SK-N-SH treated with all-trans-retinoic acid at 6 μM for 48 hours (cell line): ENCODE results near the gene PORCN.

Source experiments
- ATAC-seq: fragments of 200-7000 bp; cut with Tn5 transposase; 3 replicates; pipeline ENCODE4 v1.9.1; 2020; ENCODE audit warnings: mild to moderate bottlenecking, moderate library complexity
- ARNTL ChIP-seq: fragments of 450-650 bp; formaldehyde crosslinking; IDR thresholded peaks from 2 replicates; pipeline ENCODE4 v1.5.0; 2020; ENCODE audit warnings: low read depth, mild to moderate bottlenecking, moderate library complexity, borderline replicate concordance
- BACH2 ChIP-seq: fragments of 250-450 bp; sonication (Bioruptor Pico); IDR thresholded peaks from 2 replicates; pipeline ENCODE4 v1.9.0; 2021; ENCODE audit warnings: mild to moderate bottlenecking, borderline replicate concordance
- CSDC2 ChIP-seq: fragments of 250-450 bp; sonication (Bioruptor Pico); IDR thresholded peaks from 2 replicates; pipeline ENCODE4 v1.5.0; 2020; ENCODE audit warnings: mild to moderate bottlenecking, moderate library complexity
- CSRNP3 ChIP-seq: fragments of 250-450 bp; sonication (Bioruptor Pico); IDR thresholded peaks from 2 replicates; pipeline ENCODE4 v1.5.1; 2021; ENCODE audit warnings: mild to moderate bottlenecking, moderate library complexity
- ESRRG ChIP-seq: fragments of 250-450 bp; sonication (Bioruptor Pico); IDR thresholded peaks from 2 replicates; pipeline ENCODE4 v1.6.1; 2021; ENCODE audit warnings: mild to moderate bottlenecking
- GLIS3 ChIP-seq: fragments of 250-450 bp; sonication (Bioruptor Pico); IDR thresholded peaks from 2 replicates; pipeline ENCODE4 v1.5.0; 2020; ENCODE audit warnings: mild to moderate bottlenecking, moderate library complexity
- ISL1 ChIP-seq: fragments of 250-450 bp; sonication (Bioruptor Pico); IDR thresholded peaks from 2 replicates; pipeline ENCODE4 v2.1.2; 2022; ENCODE audit warnings: mild to moderate bottlenecking, moderate library complexity
- OSR1 ChIP-seq: fragments of 250-450 bp; sonication (Bioruptor Pico); IDR thresholded peaks from 2 replicates; pipeline ENCODE4 v1.8.0; 2022; ENCODE audit warnings: moderate library complexity, mild to moderate bottlenecking, inconsistent platforms
- PATZ1 ChIP-seq: fragments of 250-450 bp; sonication (Bioruptor Pico); IDR thresholded peaks from 2 replicates; pipeline ENCODE4 v1.8.0; 2020; ENCODE audit warnings: mild to moderate bottlenecking, moderate library complexity, borderline replicate concordance
- POU6F1 ChIP-seq: fragments of 250-450 bp; sonication (Bioruptor Pico); IDR thresholded peaks from 2 replicates; pipeline ENCODE4 v1.8.0; 2021; ENCODE audit warnings: low read depth, mild to moderate bottlenecking, moderate library complexity, borderline replicate concordance
- PPARA ChIP-seq: fragments of 250-450 bp; sonication (Bioruptor Pico); IDR thresholded peaks from 2 replicates; pipeline ENCODE4 v1.5.0; 2020; ENCODE audit warnings: mild to moderate bottlenecking, borderline replicate concordance
- RARB ChIP-seq: fragments of 250-450 bp; sonication (Bioruptor Pico); IDR thresholded peaks from 2 replicates; pipeline ENCODE4 v1.8.0; 2021; ENCODE audit warnings: mild to moderate bottlenecking, moderate library complexity
- SNAI2 ChIP-seq: fragments of 250-450 bp; sonication (Bioruptor Pico); IDR thresholded peaks from 2 replicates; pipeline ENCODE4 v1.5.0; 2020; ENCODE audit warnings: mild to moderate bottlenecking, moderate library complexity
- TCF4 ChIP-seq: fragments of 250-450 bp; sonication (Bioruptor Pico); IDR thresholded peaks from 2 replicates; pipeline ENCODE4 v1.8.0; 2021; ENCODE audit warnings: mild to moderate bottlenecking, moderate library complexity, borderline replicate concordance
- TOX ChIP-seq: fragments of 250-450 bp; sonication (Bioruptor Pico); IDR thresholded peaks from 2 replicates; pipeline ENCODE4 v1.8.0; 2021; ENCODE audit warnings: mild to moderate bottlenecking, moderate library complexity, borderline replicate concordance
- TSHZ2 ChIP-seq: fragments of 250-450 bp; sonication (Bioruptor Pico); IDR thresholded peaks from 2 replicates; pipeline ENCODE4 v1.5.0; 2020; ENCODE audit warnings: mild to moderate bottlenecking, moderate library complexity
- ZC3H10 ChIP-seq: fragments of 250-450 bp; sonication (Bioruptor Pico); IDR thresholded peaks from 2 replicates; pipeline ENCODE4 v1.5.1; 2021; ENCODE audit warnings: mild to moderate bottlenecking, moderate library complexity
- ZFP3 ChIP-seq: fragments of 250-450 bp; sonication (Bioruptor Pico); IDR thresholded peaks from 2 replicates; pipeline ENCODE4 v1.5.0; 2020; ENCODE audit warnings: mild to moderate bottlenecking, moderate library complexity
- ZFP30 ChIP-seq: fragments of 450-650 bp; formaldehyde crosslinking; IDR thresholded peaks from 2 replicates; pipeline ENCODE4 v1.5.0; 2022; ENCODE audit warnings: mild to moderate bottlenecking, moderate library complexity
- ZNF70 ChIP-seq: fragments of 450-650 bp; formaldehyde crosslinking; IDR thresholded peaks from 2 replicates; pipeline ENCODE4 v1.5.0; 2020; ENCODE audit warnings: mild to moderate bottlenecking, moderate library complexity
- ZNF8 ChIP-seq: fragments of 450-650 bp; formaldehyde crosslinking; IDR thresholded peaks from 2 replicates; pipeline ENCODE4 v1.5.0; 2020; ENCODE audit warnings: mild to moderate bottlenecking, moderate library complexity

The PORCN gene

GRCh38 chrX:48491809-48492208, 17.0 kb upstream of the PORCN start:
- no peak for ATAC-seq
- no peak for TF ChIP-seq PATZ1
- TF ChIP-seq SNAI2 (CRISPR knock-in tag) = no peak
- TF ChIP-seq TSHZ2 (CRISPR knock-in tag) = no peak
- no peak for TF ChIP-seq CSRNP3 (CRISPR knock-in tag)
- TF ChIP-seq ARNTL (CRISPR knock-in tag) = no peak
- TF ChIP-seq TCF4 (CRISPR knock-in tag) = no peak
- TF ChIP-seq POU6F1 (CRISPR knock-in tag) = no peak
- no peak for TF ChIP-seq PPARA
- no peak for TF ChIP-seq ESRRG (CRISPR knock-in tag)
- TF ChIP-seq RARB (CRISPR knock-in tag) = no peak
- no peak for TF ChIP-seq OSR1 (CRISPR knock-in tag)
- TF ChIP-seq BACH2 (CRISPR knock-in tag) = no peak
- no peak for TF ChIP-seq ISL1 (CRISPR knock-in tag)
- no peak for TF ChIP-seq ZFP30 (CRISPR knock-in tag)
- no peak for TF ChIP-seq GLIS3 (CRISPR knock-in tag)
- no peak for TF ChIP-seq TOX (CRISPR knock-in tag)

- TF ChIP-seq CSRNP3 (CRISPR knock-in tag) = no peak
- TF ChIP-seq BACH2 (CRISPR knock-in tag) = no peak
- TF ChIP-seq ESRRG (CRISPR knock-in tag) = no peak
- TF ChIP-seq ARNTL (CRISPR knock-in tag) = no peak
- TF ChIP-seq TCF4 (CRISPR knock-in tag) = no peak
- TF ChIP-seq ZC3H10 (CRISPR knock-in tag) = no peak
- TF ChIP-seq RARB (CRISPR knock-in tag) = no peak
- no peak for TF ChIP-seq ZNF8 (CRISPR knock-in tag)
- no peak for TF ChIP-seq TSHZ2 (CRISPR knock-in tag)
- no peak for TF ChIP-seq GLIS3 (CRISPR knock-in tag)
- TF ChIP-seq OSR1 (CRISPR knock-in tag) = no peak
- no peak for TF ChIP-seq PPARA
- TF ChIP-seq ZNF70 (CRISPR knock-in tag) = no peak
- no peak for TF ChIP-seq CSDC2
- TF ChIP-seq ISL1 (CRISPR knock-in tag) = no peak
- TF ChIP-seq TOX (CRISPR knock-in tag) = no peak
- no peak for TF ChIP-seq ZFP3 (CRISPR knock-in tag)
- no peak; the same call in 2 of the 3 replicates for ATAC-seq
Measured at GRCh38 chrX:48492293-48492910, 16.4 kb upstream of the PORCN start.
